Measurements from ENCODE around the gene DUSP14. TPM values are rescaled to one million over a fixed set of nuclear protein-coding genes. Genes with fewer than 3 reads are reported as not detected.

Gene DUSP14
- total and polyA plus RNA-seq, 9 donors: 10.4 to 14.1 (median 13.1) TPM

DNA sequence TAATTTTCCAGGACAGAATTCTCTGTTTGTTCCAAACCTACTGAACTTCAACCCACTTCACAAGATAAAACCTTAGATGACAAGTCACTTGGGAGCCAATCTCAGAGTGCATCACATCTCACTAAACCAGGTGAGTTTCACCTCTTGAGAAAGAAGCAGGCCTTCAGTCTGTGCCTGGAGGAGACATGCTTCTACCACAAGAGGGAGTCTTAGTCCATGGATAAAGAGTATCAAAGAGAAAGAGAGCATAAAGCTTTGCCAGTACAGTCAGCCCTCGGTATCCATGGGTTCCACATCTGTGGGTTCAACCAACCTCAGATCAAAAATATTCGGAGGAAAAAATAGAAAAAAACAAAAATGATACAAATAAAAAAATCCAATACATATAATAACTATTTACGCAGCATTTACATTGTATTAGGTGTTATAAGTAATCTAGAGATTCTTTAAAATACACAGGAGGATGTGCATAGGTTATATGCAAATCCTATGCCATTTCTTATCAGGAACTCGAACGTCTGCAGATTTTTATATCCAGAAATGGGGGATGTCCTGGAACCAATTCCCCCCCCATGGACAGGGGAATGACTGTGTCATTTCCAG is 37.7 kb downstream of the DUSP14 start:
- H3K27me3 ChIP-seq (ENCODE audit: control insufficient read depth, insufficient read depth, low read length): no peaks in the 10 kb centered on the region
- H3K4me1 ChIP-seq (ENCODE audit: control insufficient read depth, insufficient read depth, low read length): no peaks in the 10 kb centered on the region
- DNase-seq: peak; percentile 74
- H3K36me3 ChIP-seq (ENCODE audit: control insufficient read depth, insufficient read depth, low read length): peaks cover 45% of the 10 kb centered on the region
- no peak overlapping the region for H3K27ac ChIP-seq (ENCODE audit: low read length)
- H3K4me3 ChIP-seq (ENCODE audit: low read length): no peak overlapping the region
- H3K9me3 ChIP-seq (replicated peaks; ENCODE audit: control insufficient read depth, low read depth, low read length): no peaks in the 10 kb centered on the region
- WGBS (ENCODE audit: insufficient coverage): 83% methylated on average over 2 of the region's 5 CpGs

DNA sequence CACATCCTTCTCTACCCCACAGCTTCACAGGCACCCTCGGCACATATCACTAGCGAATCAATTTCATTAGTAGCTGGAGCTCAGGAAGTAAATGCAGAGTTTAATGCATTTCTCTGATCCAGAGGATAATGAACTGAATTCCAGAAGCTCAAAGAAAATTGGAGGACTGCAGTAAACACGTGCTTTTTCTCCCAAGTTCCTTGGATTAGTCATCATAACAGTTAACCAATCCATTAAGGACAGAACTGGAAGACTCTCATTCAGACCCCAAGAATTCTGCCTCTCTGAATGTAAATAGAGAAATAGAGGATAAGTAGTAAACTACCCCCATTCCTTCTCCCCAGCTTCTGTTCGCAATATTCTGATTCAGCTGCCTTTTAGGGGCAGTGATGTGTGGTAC is 40.7 kb downstream of the DUSP14 start:
- Histone ChIP-seq H3K4me1 (ENCODE audit: control insufficient read depth, insufficient read depth, low read length) (no peaks in the 10 kb centered on the region), H3K27me3 (ENCODE audit: control insufficient read depth, insufficient read depth, low read length) (no peaks in the 10 kb centered on the region), H3K36me3 (ENCODE audit: control insufficient read depth, insufficient read depth, low read length) (peaks cover 45% of the 10 kb centered on the region), H3K27ac (ENCODE audit: low read length) (no peak overlapping the region), H3K9me3 (replicated peaks; ENCODE audit: control insufficient read depth, low read depth, low read length) (no peaks in the 10 kb centered on the region), H3K4me3 (ENCODE audit: low read length) (no peak overlapping the region)
- no CpG with 5 or more reads among the region's 4 CpGs for WGBS (ENCODE audit: insufficient coverage)
- no peak for DNase-seq

DNA sequence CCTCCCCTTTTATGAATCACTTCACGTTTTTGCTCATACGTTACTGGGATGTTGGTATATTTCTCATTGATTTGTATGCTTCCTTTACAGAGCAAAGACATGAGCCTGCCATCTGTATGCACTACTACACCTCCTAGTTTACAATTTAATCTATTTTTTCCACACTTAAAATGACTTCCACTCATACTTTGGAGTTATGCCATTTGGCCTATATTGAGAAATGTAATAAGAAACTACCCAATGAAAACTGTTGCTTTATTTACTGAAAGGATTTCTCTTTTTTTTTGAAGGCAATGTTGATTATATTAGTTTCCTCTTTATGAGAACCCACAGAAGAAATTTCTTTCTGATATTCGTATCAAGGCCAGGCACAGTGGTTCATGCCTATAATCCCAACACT is 43.1 kb downstream of the DUSP14 start:
- DNase-seq: peak; percentile 46
- no CpG with 5 or more reads among the region's 3 CpGs for WGBS (ENCODE audit: insufficient coverage)
- H3K27me3 ChIP-seq (ENCODE audit: control insufficient read depth, insufficient read depth, low read length): no peaks in the 10 kb centered on the region
- no peak overlapping the region for H3K4me3 ChIP-seq (ENCODE audit: low read length)
- H3K9me3 ChIP-seq (replicated peaks; ENCODE audit: control insufficient read depth, low read depth, low read length): no peaks in the 10 kb centered on the region
- peaks cover 58% of the 10 kb centered on the region for H3K36me3 ChIP-seq (ENCODE audit: control insufficient read depth, insufficient read depth, low read length)
- H3K27ac ChIP-seq (ENCODE audit: low read length): no peak overlapping the region
- H3K4me1 ChIP-seq (ENCODE audit: control insufficient read depth, insufficient read depth, low read length): no peaks in the 10 kb centered on the region

DNA sequence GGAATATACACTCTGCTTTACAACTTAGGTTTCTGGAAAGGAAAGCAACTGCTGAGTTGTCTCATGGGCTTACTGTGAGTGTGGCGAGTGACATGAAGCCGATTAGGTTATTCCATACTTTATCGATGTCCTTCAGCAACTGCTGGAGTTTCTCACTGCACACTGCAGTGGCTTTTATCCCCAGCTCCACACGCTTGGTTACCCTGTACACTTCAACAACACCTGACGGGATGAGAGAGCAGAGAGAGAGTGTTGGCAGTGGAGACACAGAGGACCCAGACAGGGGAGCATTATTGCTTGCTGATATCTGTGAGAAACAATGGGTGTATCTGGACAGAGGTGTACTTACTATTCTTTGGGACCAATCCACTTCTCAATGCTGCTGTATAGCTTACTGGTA is 46.2 kb downstream of the DUSP14 start:
- no peak for DNase-seq
- no peaks in the 10 kb centered on the region for H3K9me3 ChIP-seq (replicated peaks; ENCODE audit: control insufficient read depth, low read depth, low read length)
- H3K4me3 ChIP-seq (ENCODE audit: low read length): no peak overlapping the region
- WGBS (ENCODE audit: insufficient coverage): 90% methylated on average over 2 of the region's 5 CpGs
- no peaks in the 10 kb centered on the region for H3K4me1 ChIP-seq (ENCODE audit: control insufficient read depth, insufficient read depth, low read length)
- H3K36me3 ChIP-seq (ENCODE audit: control insufficient read depth, insufficient read depth, low read length): peaks cover 63% of the 10 kb centered on the region
- no peaks in the 10 kb centered on the region for H3K27me3 ChIP-seq (ENCODE audit: control insufficient read depth, insufficient read depth, low read length)
- no peak overlapping the region for H3K27ac ChIP-seq (ENCODE audit: low read length)

DNA sequence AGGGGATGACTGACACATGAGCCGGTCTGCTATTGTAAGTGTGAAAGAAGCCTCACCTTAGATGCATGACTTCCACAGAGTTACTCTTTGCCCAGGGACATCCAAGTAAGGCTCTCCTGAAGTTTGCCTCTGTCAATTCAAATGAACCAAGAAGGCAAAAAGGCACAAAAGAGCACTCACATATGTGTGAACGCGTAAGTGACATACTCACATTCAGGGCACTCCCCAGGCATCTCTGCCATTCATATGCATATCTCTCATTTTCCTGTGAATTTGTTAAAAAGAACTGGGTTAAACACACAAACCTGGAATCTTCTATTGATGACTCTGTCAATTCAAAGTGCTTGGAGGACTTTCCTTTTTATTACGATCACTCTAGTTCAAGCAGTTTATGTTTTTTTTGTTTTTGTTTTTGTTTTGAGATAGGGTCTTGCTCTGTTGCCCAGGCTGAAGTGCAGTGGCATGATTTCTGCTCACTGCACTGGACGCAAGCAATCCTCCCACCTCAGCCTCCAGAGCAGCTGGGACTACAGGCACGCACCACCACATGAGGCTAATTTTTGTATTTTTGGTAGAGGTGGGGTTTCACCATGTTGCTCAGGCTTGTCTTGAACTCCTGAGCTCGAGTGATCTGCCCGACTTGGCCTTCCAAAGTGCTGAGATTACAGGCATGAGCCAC is 49.4 kb downstream of the DUSP14 start:
- H3K4me1 ChIP-seq (ENCODE audit: control insufficient read depth, insufficient read depth, low read length): no peaks in the 10 kb centered on the region
- H3K36me3 ChIP-seq (ENCODE audit: control insufficient read depth, insufficient read depth, low read length): peaks cover 62% of the 10 kb centered on the region
- no peak overlapping the region for H3K27ac ChIP-seq (ENCODE audit: low read length)
- DNase-seq: no peak
- H3K9me3 ChIP-seq (replicated peaks; ENCODE audit: control insufficient read depth, low read depth, low read length): no peaks in the 10 kb centered on the region
- H3K27me3 ChIP-seq (ENCODE audit: control insufficient read depth, insufficient read depth, low read length): no peaks in the 10 kb centered on the region
- no peak overlapping the region for H3K4me3 ChIP-seq (ENCODE audit: low read length)
- no CpG with 5 or more reads among the region's 8 CpGs for WGBS (ENCODE audit: insufficient coverage)

DNA sequence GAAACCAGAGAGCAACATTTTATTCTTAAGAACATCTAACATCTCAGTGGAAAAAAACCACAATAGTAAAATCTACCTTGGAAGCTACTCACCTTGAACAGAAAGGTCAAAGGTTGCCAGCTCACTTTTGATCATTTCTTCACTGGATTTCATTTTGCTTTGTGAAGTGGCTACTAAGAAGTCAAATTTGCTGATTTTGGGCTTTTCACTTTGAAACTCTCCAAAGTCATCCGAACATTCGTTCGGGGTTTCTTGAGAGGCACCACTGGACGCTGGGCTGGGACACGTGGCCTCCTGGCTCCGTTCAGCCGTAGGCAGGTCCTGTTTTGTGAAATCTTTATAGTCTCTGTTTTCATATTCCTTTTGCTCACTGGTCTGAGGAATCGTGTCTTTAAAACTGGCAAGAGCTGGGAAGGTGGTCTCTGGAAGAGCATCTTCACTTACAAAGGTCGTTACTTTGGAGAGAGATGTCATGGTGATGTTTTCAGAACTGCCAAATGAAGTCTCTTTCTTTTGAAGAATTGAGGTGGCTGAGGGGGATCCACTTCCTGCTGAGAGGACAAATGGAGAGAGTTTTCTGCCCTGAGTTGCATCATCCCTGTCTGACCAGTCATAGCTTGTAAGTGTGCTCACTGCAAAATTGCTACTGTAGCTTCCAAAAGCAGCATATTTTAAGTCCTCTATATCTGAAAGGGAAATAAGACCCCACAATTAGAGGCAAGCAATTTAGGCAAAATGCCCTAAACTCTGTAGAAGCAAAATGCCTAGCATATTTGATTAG is 52.4 kb downstream of the DUSP14 start:
- Histone ChIP-seq H3K36me3 (ENCODE audit: control insufficient read depth, insufficient read depth, low read length) (peaks cover 42% of the 10 kb centered on the region), H3K4me3 (ENCODE audit: low read length) (no peak overlapping the region), H3K27ac (ENCODE audit: low read length) (no peak overlapping the region), H3K4me1 (ENCODE audit: control insufficient read depth, insufficient read depth, low read length) (peaks cover 2% of the 10 kb centered on the region), H3K9me3 (replicated peaks; ENCODE audit: control insufficient read depth, low read depth, low read length) (no peaks in the 10 kb centered on the region), H3K27me3 (ENCODE audit: control insufficient read depth, insufficient read depth, low read length) (no peaks in the 10 kb centered on the region)
- DNase-seq: no peak
- 85% methylated on average over 9 of the region's 9 CpGs for WGBS (ENCODE audit: insufficient coverage)

DNA sequence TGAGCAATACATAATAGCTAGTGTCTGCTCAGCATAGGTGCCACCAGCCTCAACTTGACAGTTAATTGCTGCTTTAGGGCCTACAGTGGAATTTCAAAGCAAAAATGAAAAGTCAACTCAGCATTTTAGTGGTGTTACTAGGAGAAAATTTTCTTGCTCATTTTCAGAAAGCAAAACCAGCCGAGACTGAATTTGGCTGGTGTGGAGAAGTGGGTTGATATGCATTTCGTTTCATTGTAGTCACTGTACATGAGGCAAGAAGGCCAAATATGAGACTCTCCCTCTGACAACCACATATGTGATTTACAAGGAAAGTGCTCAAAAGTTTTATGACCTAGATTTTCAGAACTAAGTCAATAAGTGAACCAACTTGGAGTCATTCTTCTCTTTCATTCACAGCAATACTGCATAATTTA is 54.0 kb downstream of the DUSP14 start:
- Histone ChIP-seq H3K4me1 (ENCODE audit: control insufficient read depth, insufficient read depth, low read length) (peaks cover 2% of the 10 kb centered on the region), H3K27ac (ENCODE audit: low read length) (no peak overlapping the region), H3K9me3 (replicated peaks; ENCODE audit: control insufficient read depth, low read depth, low read length) (no peaks in the 10 kb centered on the region), H3K4me3 (ENCODE audit: low read length) (no peak overlapping the region), H3K36me3 (ENCODE audit: control insufficient read depth, insufficient read depth, low read length) (peaks cover 34% of the 10 kb centered on the region), H3K27me3 (ENCODE audit: control insufficient read depth, insufficient read depth, low read length) (no peaks in the 10 kb centered on the region)
- peak; percentile 22 for DNase-seq
- WGBS (ENCODE audit: insufficient coverage): no CpG with 5 or more reads among the region's 2 CpGs

DNA sequence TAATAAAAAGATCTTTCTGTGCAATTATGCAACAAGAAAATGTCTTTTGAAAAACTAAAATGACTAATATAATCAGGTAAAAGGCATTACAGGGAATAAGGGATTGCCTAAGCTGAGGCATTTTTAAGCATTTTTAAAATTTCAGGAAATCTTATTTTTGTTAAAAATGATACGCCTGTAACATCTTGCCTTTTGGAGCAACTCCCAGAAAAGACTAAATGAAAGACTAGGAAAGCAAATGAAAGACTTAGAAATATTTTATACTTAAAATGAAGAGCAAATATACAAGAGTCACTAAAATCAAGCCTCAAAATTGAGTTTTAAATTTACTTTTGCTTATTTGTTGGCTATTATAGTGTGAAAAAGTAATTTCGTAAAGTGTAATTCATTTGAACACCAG is 55.8 kb downstream of the DUSP14 start:
- Histone ChIP-seq H3K4me1 (ENCODE audit: control insufficient read depth, insufficient read depth, low read length) (peaks cover 2% of the 10 kb centered on the region), H3K4me3 (ENCODE audit: low read length) (no peak overlapping the region), H3K36me3 (ENCODE audit: control insufficient read depth, insufficient read depth, low read length) (peaks cover 20% of the 10 kb centered on the region), H3K9me3 (replicated peaks; ENCODE audit: control insufficient read depth, low read depth, low read length) (no peaks in the 10 kb centered on the region), H3K27ac (ENCODE audit: low read length) (no peak overlapping the region), H3K27me3 (ENCODE audit: control insufficient read depth, insufficient read depth, low read length) (no peaks in the 10 kb centered on the region)
- peak; percentile 56 for DNase-seq
- WGBS (ENCODE audit: insufficient coverage): no CpG with 5 or more reads among the region's 2 CpGs

DNA sequence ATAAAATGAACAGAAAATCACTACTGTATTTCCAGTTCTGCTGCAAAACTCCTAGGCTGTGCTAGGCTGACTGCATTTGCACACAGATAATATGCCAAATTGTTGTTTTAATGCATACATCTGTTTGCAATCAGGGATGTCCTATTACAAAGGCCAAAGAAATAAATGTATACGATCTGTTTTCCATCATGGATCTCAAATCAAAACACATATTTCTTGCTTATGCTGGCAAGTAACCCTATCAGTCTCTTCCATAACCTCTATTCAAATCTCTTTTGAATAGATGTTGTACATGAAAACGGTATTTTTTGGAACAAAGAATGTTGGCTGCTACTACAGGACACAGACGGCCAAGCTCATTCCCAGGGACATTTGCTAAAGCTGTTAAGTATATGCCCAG is 56.6 kb downstream of the DUSP14 start:
- WGBS (ENCODE audit: insufficient coverage): no CpG with 5 or more reads among the region's 3 CpGs
- Histone ChIP-seq H3K27ac (ENCODE audit: low read length) (no peak overlapping the region), H3K4me1 (ENCODE audit: control insufficient read depth, insufficient read depth, low read length) (peaks cover 2% of the 10 kb centered on the region), H3K36me3 (ENCODE audit: control insufficient read depth, insufficient read depth, low read length) (peaks cover 13% of the 10 kb centered on the region), H3K27me3 (ENCODE audit: control insufficient read depth, insufficient read depth, low read length) (no peaks in the 10 kb centered on the region), H3K4me3 (ENCODE audit: low read length) (no peak overlapping the region), H3K9me3 (replicated peaks; ENCODE audit: control insufficient read depth, low read depth, low read length) (no peaks in the 10 kb centered on the region)
- DNase-seq: peak; percentile 95

DNA sequence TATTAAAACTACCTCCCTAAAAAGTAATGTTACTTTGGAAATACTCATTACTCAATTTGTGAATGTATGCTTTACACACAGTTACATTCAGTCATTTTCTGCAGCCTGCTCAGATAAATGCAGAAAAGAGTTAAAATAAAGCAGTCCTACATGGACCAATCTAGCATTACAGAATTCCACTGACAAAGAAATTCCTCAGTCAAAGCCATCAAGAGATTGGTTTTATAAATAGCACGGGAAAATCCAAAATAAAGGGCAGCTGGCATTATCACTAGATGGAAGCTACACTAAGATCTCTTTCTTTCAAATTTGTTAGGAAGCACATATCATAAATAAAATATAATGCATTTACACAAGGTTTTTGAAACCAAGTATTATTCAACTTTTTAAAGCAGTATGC is 58.3 kb downstream of the DUSP14 start:
- DNase-seq: no peak
- no CpG with 5 or more reads among the region's 1 CpG for WGBS (ENCODE audit: insufficient coverage)
- H3K4me1 ChIP-seq (ENCODE audit: control insufficient read depth, insufficient read depth, low read length): peaks cover 2% of the 10 kb centered on the region
- no peaks in the 10 kb centered on the region for H3K27me3 ChIP-seq (ENCODE audit: control insufficient read depth, insufficient read depth, low read length)
- H3K9me3 ChIP-seq (replicated peaks; ENCODE audit: control insufficient read depth, low read depth, low read length): no peaks in the 10 kb centered on the region
- no peak overlapping the region for H3K27ac ChIP-seq (ENCODE audit: low read length)
- peaks cover 7% of the 10 kb centered on the region for H3K36me3 ChIP-seq (ENCODE audit: control insufficient read depth, insufficient read depth, low read length)
- no peak overlapping the region for H3K4me3 ChIP-seq (ENCODE audit: low read length)
